ENCODE data around the gene ATRN. TPM values are rescaled to one million over a fixed set of nuclear protein-coding genes. Genes with fewer than 3 reads are reported as not detected.

ATRN gene
- polyA plus RNA-seq, 1 donor from 2014 or later, result 27.5 TPM

GRCh38 chr20:3681931-3682781 is 211.3 kb downstream of the ATRN start, which contains the start of gene ADAM33:
TSS of gene ADAM33 (minus strand) at chr20:3682010. CDS start at chr20:3682004, 6 bp downstream.
- Histone ChIP-seq H3K4me3 (ENCODE audit: low read length) (no peak within 1 kb of the TSS), H3K9me2 (ENCODE audit: insufficient read depth, low read length) (no peaks in the 10 kb centered on the region), H3F3A (ENCODE audit: insufficient read depth, low read length, poor library complexity, severe bottlenecking) (no peaks in the 10 kb centered on the region), H3K4me2 (ENCODE audit: low read length) (no peak within 1 kb of the TSS), H3K9me3 (ENCODE audit: low read length) (no peaks in the 10 kb centered on the region), H2AFZ (ENCODE audit: low read depth, low read length) (no peak within 1 kb of the TSS), H4K20me1 (ENCODE audit: insufficient read depth) (no peaks in the 10 kb centered on the region), H3K27me3 (ENCODE audit: insufficient read depth, low read depth, low read length) (peaks cover 17% of the 10 kb centered on the region), H3K79me2 (replicated peaks; ENCODE audit: insufficient read depth, low read length) (no peaks in the 10 kb centered on the region), H3K36me3 (ENCODE audit: insufficient read depth, low read length) (no peaks in the 10 kb centered on the region), H3K9ac (ENCODE audit: low read length) (no peak within 1 kb of the TSS), H3K27ac (ENCODE audit: low read length) (no peak within 1 kb of the TSS)
- TF ChIP-seq, protein P1, sequence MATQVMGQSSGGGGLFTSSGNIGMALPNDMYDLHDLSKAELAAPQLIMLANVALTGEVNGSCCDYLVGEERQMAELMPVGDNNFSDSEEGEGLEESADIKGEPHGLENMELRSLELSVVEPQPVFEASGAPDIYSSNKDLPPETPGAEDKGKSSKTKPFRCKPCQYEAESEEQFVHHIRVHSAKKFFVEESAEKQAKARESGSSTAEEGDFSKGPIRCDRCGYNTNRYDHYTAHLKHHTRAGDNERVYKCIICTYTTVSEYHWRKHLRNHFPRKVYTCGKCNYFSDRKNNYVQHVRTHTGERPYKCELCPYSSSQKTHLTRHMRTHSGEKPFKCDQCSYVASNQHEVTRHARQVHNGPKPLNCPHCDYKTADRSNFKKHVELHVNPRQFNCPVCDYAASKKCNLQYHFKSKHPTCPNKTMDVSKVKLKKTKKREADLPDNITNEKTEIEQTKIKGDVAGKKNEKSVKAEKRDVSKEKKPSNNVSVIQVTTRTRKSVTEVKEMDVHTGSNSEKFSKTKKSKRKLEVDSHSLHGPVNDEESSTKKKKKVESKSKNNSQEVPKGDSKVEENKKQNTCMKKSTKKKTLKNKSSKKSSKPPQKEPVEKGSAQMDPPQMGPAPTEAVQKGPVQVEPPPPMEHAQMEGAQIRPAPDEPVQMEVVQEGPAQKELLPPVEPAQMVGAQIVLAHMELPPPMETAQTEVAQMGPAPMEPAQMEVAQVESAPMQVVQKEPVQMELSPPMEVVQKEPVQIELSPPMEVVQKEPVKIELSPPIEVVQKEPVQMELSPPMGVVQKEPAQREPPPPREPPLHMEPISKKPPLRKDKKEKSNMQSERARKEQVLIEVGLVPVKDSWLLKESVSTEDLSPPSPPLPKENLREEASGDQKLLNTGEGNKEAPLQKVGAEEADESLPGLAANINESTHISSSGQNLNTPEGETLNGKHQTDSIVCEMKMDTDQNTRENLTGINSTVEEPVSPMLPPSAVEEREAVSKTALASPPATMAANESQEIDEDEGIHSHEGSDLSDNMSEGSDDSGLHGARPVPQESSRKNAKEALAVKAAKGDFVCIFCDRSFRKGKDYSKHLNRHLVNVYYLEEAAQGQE (IDR thresholded peaks at IDR 0.05; ENCODE audit: borderline replicate concordance), result no peak
- no peak for TF ChIP-seq EZH2 (IDR thresholded peaks at IDR 0.05; ENCODE audit: borderline replicate concordance, insufficient read depth, low read length, poor library complexity, severe bottlenecking)
- TF ChIP-seq EP300 (conservative IDR thresholded peaks at IDR 0.05; ENCODE audit: poor library complexity, severe bottlenecking), result no peak
- no peak for TF ChIP-seq SMC3 (conservative IDR thresholded peaks at IDR 0.05; ENCODE audit: poor library complexity)
- TF ChIP-seq POLR2AphosphoS5 (IDR thresholded peaks at IDR 0.05), result no peak

- Histone ChIP-seq H3K9ac (ENCODE audit: low read length) (no peak overlapping the region), H3K36me3 (ENCODE audit: insufficient read depth, low read length) (no peaks in the 10 kb centered on the region), H3K4me3 (ENCODE audit: low read length) (no peak overlapping the region), H2AFZ (ENCODE audit: low read depth, low read length) (no peak overlapping the region), H3K4me2 (ENCODE audit: low read length) (no peak overlapping the region), H3K27me3 (ENCODE audit: insufficient read depth, low read depth, low read length) (peaks cover 17% of the 10 kb centered on the region), H3K9me2 (ENCODE audit: insufficient read depth, low read length) (no peaks in the 10 kb centered on the region), H4K20me1 (ENCODE audit: insufficient read depth) (no peaks in the 10 kb centered on the region), H3F3A (ENCODE audit: insufficient read depth, low read length, poor library complexity, severe bottlenecking) (no peaks in the 10 kb centered on the region), H3K27ac (ENCODE audit: low read length) (no peak overlapping the region), H3K9me3 (ENCODE audit: low read length) (no peaks in the 10 kb centered on the region), H3K79me2 (replicated peaks; ENCODE audit: insufficient read depth, low read length) (no peaks in the 10 kb centered on the region)
- TF ChIP-seq EP300 (conservative IDR thresholded peaks at IDR 0.05; ENCODE audit: poor library complexity, severe bottlenecking) (no peak), POLR2AphosphoS5 (IDR thresholded peaks at IDR 0.05) (no peak), EZH2 (IDR thresholded peaks at IDR 0.05; ENCODE audit: borderline replicate concordance, insufficient read depth, low read length, poor library complexity, severe bottlenecking) (no peak), RAD21 (conservative IDR thresholded peaks at IDR 0.05) (no peak), SMC3 (conservative IDR thresholded peaks at IDR 0.05; ENCODE audit: poor library complexity) (no peak), MXI1 (conservative IDR thresholded peaks at IDR 0.05; ENCODE audit: poor library complexity, severe bottlenecking) (no peak), TAF1 (IDR thresholded peaks at IDR 0.05; ENCODE audit: low read depth) (no peak)
- TF ChIP-seq, protein P2, sequence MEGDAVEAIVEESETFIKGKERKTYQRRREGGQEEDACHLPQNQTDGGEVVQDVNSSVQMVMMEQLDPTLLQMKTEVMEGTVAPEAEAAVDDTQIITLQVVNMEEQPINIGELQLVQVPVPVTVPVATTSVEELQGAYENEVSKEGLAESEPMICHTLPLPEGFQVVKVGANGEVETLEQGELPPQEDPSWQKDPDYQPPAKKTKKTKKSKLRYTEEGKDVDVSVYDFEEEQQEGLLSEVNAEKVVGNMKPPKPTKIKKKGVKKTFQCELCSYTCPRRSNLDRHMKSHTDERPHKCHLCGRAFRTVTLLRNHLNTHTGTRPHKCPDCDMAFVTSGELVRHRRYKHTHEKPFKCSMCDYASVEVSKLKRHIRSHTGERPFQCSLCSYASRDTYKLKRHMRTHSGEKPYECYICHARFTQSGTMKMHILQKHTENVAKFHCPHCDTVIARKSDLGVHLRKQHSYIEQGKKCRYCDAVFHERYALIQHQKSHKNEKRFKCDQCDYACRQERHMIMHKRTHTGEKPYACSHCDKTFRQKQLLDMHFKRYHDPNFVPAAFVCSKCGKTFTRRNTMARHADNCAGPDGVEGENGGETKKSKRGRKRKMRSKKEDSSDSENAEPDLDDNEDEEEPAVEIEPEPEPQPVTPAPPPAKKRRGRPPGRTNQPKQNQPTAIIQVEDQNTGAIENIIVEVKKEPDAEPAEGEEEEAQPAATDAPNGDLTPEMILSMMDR (IDR thresholded peaks at IDR 0.05; ENCODE audit: poor library complexity, severe bottlenecking), result no peak
- TF ChIP-seq, protein P1 (IDR thresholded peaks at IDR 0.05; ENCODE audit: borderline replicate concordance), result no peak
Observed at GRCh38 chr20:3685341-3685740, 214.5 kb downstream of the ATRN start.
